H9 (cell line): ENCODE results near the gene FBXL7. TPM values are rescaled to one million over a fixed set of nuclear protein-coding genes. Genes with fewer than 3 reads are reported as not detected.

ENCODE experiments used
- DNase-seq: peaks from one replicate; pipeline ENCODE4 v3.0.0-alpha.2; 2017
- H2AFZ ChIP-seq: one replicate; pipeline ENCODE4 v1.6.1; 2013; ENCODE audit warnings: mild to moderate bottlenecking, low read length, control low read depth, moderate library complexity
- H2AK5ac ChIP-seq: 2 replicates; pipeline ENCODE4 v1.6.1; 2013; ENCODE audit warnings: low read length, control low read depth, mixed read lengths; ENCODE audit not compliant: insufficient read length
- H2BK120ac ChIP-seq: one replicate; pipeline ENCODE4 v1.6.1; 2013; ENCODE audit warnings: low read depth, mild to moderate bottlenecking, low read length, control low read depth, inconsistent platforms; ENCODE audit not compliant: poor library complexity, severe bottlenecking
- H2BK12ac ChIP-seq: 2 replicates; pipeline ENCODE4 v1.6.1; 2013; ENCODE audit warnings: low read length, control low read depth, mixed read lengths, low read depth; ENCODE audit not compliant: insufficient read length
- H2BK15ac ChIP-seq: 2 replicates; pipeline ENCODE4 v1.6.1; 2013; ENCODE audit warnings: low read depth, low read length, control low read depth
- H2BK20ac ChIP-seq: one replicate; pipeline ENCODE4 v1.6.1; 2013; ENCODE audit warnings: low read depth, mild to moderate bottlenecking, low read length, control low read depth, inconsistent platforms; ENCODE audit not compliant: poor library complexity, severe bottlenecking
- H2BK5ac ChIP-seq: 2 replicates; pipeline ENCODE4 v1.6.1; 2013; ENCODE audit warnings: low read length, control low read depth, mixed read lengths; ENCODE audit not compliant: insufficient read length
- H3K14ac ChIP-seq: 2 replicates; pipeline ENCODE4 v1.6.1; 2013; ENCODE audit warnings: low read length, control low read depth; ENCODE audit not compliant: insufficient read depth
- H3K18ac ChIP-seq: 2 replicates; pipeline ENCODE4 v1.6.1; 2013; ENCODE audit warnings: low read depth, mild to moderate bottlenecking, mixed read lengths, low read length, control low read depth; ENCODE audit not compliant: insufficient read length
- H3K23ac ChIP-seq: 2 replicates; pipeline ENCODE4 v1.6.1; 2013; ENCODE audit warnings: low read length, control low read depth, mixed read lengths, low read depth; ENCODE audit not compliant: insufficient read length
- H3K23me2 ChIP-seq: 2 replicates; pipeline ENCODE4 v1.6.1; 2013; ENCODE audit warnings: low read depth, mild to moderate bottlenecking, mixed read lengths, low read length, control low read depth; ENCODE audit not compliant: insufficient read length, poor library complexity, severe bottlenecking
- H3K27ac ChIP-seq: 2 replicates; pipeline ENCODE4 v1.5.1; 2013; ENCODE audit warnings: low read length, control low read depth, mixed read lengths, low read depth; ENCODE audit not compliant: insufficient read length
- H3K27me3 ChIP-seq: 2 replicates; pipeline ENCODE4 v1.6.1; 2013; ENCODE audit warnings: low read length, control low read depth, inconsistent platforms; ENCODE audit not compliant: insufficient read depth
- H3K4ac ChIP-seq: 2 replicates; pipeline ENCODE4 v1.6.1; 2013; ENCODE audit warnings: low read depth, mild to moderate bottlenecking, control low read depth, inconsistent platforms, low read length, moderate library complexity
- H3K4me1 ChIP-seq: 2 replicates; pipeline ENCODE4 v1.6.1; 2013; ENCODE audit warnings: low read length, control low read depth, inconsistent platforms; ENCODE audit not compliant: insufficient read depth
- H3K4me2 ChIP-seq: 2 replicates; pipeline ENCODE4 v1.6.1; 2013; ENCODE audit warnings: low read length, control low read depth, mixed read lengths; ENCODE audit not compliant: insufficient read length, insufficient read depth
- H3K56ac ChIP-seq: 2 replicates; pipeline ENCODE4 v1.6.1; 2013; ENCODE audit warnings: low read depth, mild to moderate bottlenecking, mixed read lengths, low read length, control low read depth; ENCODE audit not compliant: insufficient read length
- H3K79me1 ChIP-seq: 2 replicates; pipeline ENCODE4 v1.6.1; 2013; ENCODE audit warnings: low read depth, mild to moderate bottlenecking, moderate library complexity, low read length, control low read depth, inconsistent platforms; ENCODE audit not compliant: insufficient read depth, poor library complexity, severe bottlenecking
- H3K79me2 ChIP-seq: 2 replicates; pipeline ENCODE4 v1.6.1; 2013; ENCODE audit warnings: low read length, control low read depth, inconsistent platforms; ENCODE audit not compliant: insufficient read depth
- H3K9ac ChIP-seq: 2 replicates; pipeline ENCODE4 v1.6.1; 2013; ENCODE audit warnings: low read length, control low read depth, mixed read lengths; ENCODE audit not compliant: insufficient read length; ENCODE audit errors: extremely low read depth
- H3K9me3 ChIP-seq: one replicate; pipeline ENCODE4 v1.6.1; 2013; ENCODE audit warnings: low read depth, low read length, inconsistent platforms; ENCODE audit not compliant: control insufficient read depth
- H3T11ph ChIP-seq: one replicate; pipeline ENCODE4 v1.6.1; 2013; ENCODE audit warnings: mild to moderate bottlenecking, low read length, control low read depth, inconsistent platforms
- H4K20me1 ChIP-seq: one replicate; pipeline ENCODE4 v1.6.1; 2013; ENCODE audit not compliant: control insufficient read depth, insufficient read length, insufficient read depth
- H4K5ac ChIP-seq: 2 replicates; pipeline ENCODE4 v1.6.1; 2013; ENCODE audit warnings: low read depth, mild to moderate bottlenecking, mixed read lengths, low read length, control low read depth; ENCODE audit not compliant: insufficient read length
- H4K8ac ChIP-seq: replicated peaks from 2 replicates; pipeline ENCODE4 v1.6.1; 2013; ENCODE audit warnings: low read length, control low read depth, mixed read lengths, low read depth; ENCODE audit not compliant: insufficient read length
- H4K91ac ChIP-seq: 2 replicates; pipeline ENCODE4 v1.6.1; 2013; ENCODE audit warnings: low read depth, mild to moderate bottlenecking, moderate library complexity, mixed read lengths, low read length, control low read depth; ENCODE audit not compliant: insufficient read length
- H3K27ac Mint-ChIP-seq, 3 experiments: 2 replicates in 2 of 3; 3 replicates in 1 of 3; pipeline ENCODE4 v1.8.0; 2020 to 2021; ENCODE audit warnings: mixed read lengths in 3 of 3, mild to moderate bottlenecking in 1 of 3, moderate library complexity in 1 of 3
- H3K27me3 Mint-ChIP-seq: 2 replicates; pipeline ENCODE4 v1.8.0; 2021; ENCODE audit warnings: low read depth, mild to moderate bottlenecking, moderate library complexity, mixed read lengths
- H3K36me3 Mint-ChIP-seq, 3 experiments: 2 replicates in 2 of 3; 3 replicates in 1 of 3; pipeline ENCODE4 v1.8.0; 2020 to 2021; ENCODE audit warnings: low read depth in 3 of 3, mixed read lengths in 3 of 3; ENCODE audit not compliant: insufficient read depth in 1 of 3
- H3K4me1 Mint-ChIP-seq, 2 experiments: 2 replicates each; pipeline ENCODE4 v1.8.0; 2020; ENCODE audit warnings: mixed read lengths in 2 of 2
- H3K4me3 Mint-ChIP-seq, 2 experiments: 2 replicates in 1 of 2; 3 replicates in 1 of 2; pipeline ENCODE4 v1.8.0; 2020 to 2021; ENCODE audit warnings: mild to moderate bottlenecking in 2 of 2, mixed read lengths in 2 of 2, moderate library complexity in 1 of 2
- H3K9me3 Mint-ChIP-seq, 2 experiments: 2 replicates in 1 of 2; 3 replicates in 1 of 2; pipeline ENCODE4 v1.8.0; 2020; ENCODE audit warnings: mild to moderate bottlenecking in 2 of 2, mixed read lengths in 2 of 2, moderate library complexity in 1 of 2
- CTCF ChIP-seq: fragments of 200-600 bp; sonication (generic); conservative IDR thresholded peaks from 3 replicates; pipeline ENCODE4 v1.8.0; 2021; ENCODE audit warnings: antibody characterized with exemption, mild to moderate bottlenecking
- WGBS: extraction: QIAGEN DNeasy Blood & Tissue Kit; methylation state at CpG from one replicate; pipeline ENCODE4 v1.1.7; 2013; ENCODE audit warnings: missing lambda C conversion rate, low lambda C conversion rate, mixed read lengths; ENCODE audit not compliant: insufficient read length; ENCODE audit errors: extremely low coverage; 5-methylcytosine and 5-hydroxymethylcytosine counted together
- total RNA-seq: library from RNA; stranded (reverse); gene quantifications from 2 replicates; pipeline ENCODE4 v1.2.1, GENCODE V29; 2021

FBXL7 gene
- total RNA-seq, 1 experiment from 2014 or later: 14.6 TPM

- no peak overlapping the region for H4K8ac ChIP-seq
- H3K14ac ChIP-seq: no peak overlapping the region
- H2BK15ac ChIP-seq: no peak overlapping the region
- H3K27me3 Mint-ChIP-seq: no peaks in the 10 kb centered on the region
- no peaks in the 10 kb centered on the region for H4K20me1 ChIP-seq
- no peak overlapping the region for H3K23ac ChIP-seq
- no peak overlapping the region for H3K27ac ChIP-seq
- WGBS: no CpG with 5 or more reads among the region's 2 CpGs
- no peak overlapping the region for H2AK5ac ChIP-seq
- DNase-seq: no peak
- H4K91ac ChIP-seq: no peak overlapping the region
- H3K79me2 ChIP-seq: no peaks in the 10 kb centered on the region; the same call in 1 of the 2 replicates
- H2AFZ ChIP-seq: no peak overlapping the region
- no peak overlapping the region for H3K56ac ChIP-seq
- no peaks in the 10 kb centered on the region for H3K23me2 ChIP-seq
- H3K9ac ChIP-seq: no peak overlapping the region
- peak overlapping the region in 1 of 3 experiments; percentile 19; a peak in 1 of 7 replicates for H3K27ac Mint-ChIP-seq
- no peak overlapping the region for H3K4me2 ChIP-seq
- H2BK5ac ChIP-seq: no peak overlapping the region
- H3K9me3 ChIP-seq: no peaks in the 10 kb centered on the region
- TF ChIP-seq CTCF: no peak
- H4K5ac ChIP-seq: no peak overlapping the region
- H3K4me1 Mint-ChIP-seq: peaks cover 5 to 10% of the 10 kb centered on the region in 2 experiments
- no peaks in the 10 kb centered on the region for H3K4me1 ChIP-seq
- no peaks in the 10 kb centered on the region for H3K79me1 ChIP-seq
- peaks cover 0 to 3% (median 2%) of the 10 kb centered on the region in 3 experiments; a peak in 6 of 7 replicates for H3K36me3 Mint-ChIP-seq
- H3K9me3 Mint-ChIP-seq: peaks cover 0 to 2% of the 10 kb centered on the region in 2 experiments; a peak in 1 of 5 replicates
- no peak overlapping the region for H2BK120ac ChIP-seq
- H3T11ph ChIP-seq: no peak overlapping the region
- H3K27me3 ChIP-seq: no peaks in the 10 kb centered on the region
- H3K18ac ChIP-seq: no peak overlapping the region
- H2BK20ac ChIP-seq: no peak overlapping the region
- no peak overlapping the region for H3K4ac ChIP-seq
- H2BK12ac ChIP-seq: no peak overlapping the region
- no peak overlapping the region for H3K4me3 Mint-ChIP-seq
These were observed 137.9 kb downstream of the FBXL7 start for GRCh38 chr5:15637886-15638285.
